Measurements from ENCODE around the gene EML3.

EML3 gene

DNA sequence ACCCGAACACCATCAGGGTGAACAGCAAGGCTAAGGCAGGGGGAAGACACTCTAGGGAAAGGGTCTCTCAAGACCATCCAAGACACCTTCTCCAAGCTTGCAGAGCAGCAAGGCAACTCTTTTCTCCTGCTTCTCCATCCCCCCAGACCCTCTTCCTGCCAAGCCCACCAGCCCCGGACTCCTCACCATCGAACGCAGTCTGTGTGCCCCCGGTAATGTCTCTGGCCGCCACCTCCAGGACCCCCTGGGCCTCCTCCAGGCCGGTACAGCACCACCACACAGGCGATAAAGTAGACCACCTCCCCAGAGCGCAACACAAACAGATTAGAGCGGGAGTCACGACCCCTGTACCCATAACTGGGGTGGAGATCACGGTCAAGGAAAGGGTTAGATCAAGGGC, 3.8 kb downstream of the EML3 start:
- H3K27ac Mint-ChIP-seq, result peak overlapping the region; percentile 52

DNA sequence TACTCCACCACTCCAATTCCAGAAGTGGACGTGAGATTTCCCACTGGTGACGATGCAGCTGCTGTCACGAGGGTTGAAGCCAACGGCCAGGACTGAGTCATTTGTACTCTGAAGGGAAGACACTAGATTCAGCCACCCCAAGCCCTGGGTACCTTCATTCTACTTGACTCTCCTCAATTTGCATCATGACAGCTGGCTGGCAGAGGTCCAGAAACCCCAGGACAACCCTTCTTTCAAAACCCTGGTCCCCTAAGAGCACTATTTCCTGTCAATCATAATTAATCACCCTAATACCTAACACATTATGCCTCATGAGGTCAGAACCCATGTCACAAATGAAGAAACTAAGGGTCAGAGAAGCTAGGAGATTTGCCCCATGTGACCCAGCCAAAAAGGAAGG, 4.9 kb downstream of the EML3 start:
- peak overlapping the region; percentile 71 for H3K27ac Mint-ChIP-seq
- peaks cover 92% of the 10 kb centered on the region for H3K36me3 Mint-ChIP-seq (ENCODE audit: low read depth)
- H3K4me1 Mint-ChIP-seq (ENCODE audit: low read depth), result peaks cover 66% of the 10 kb centered on the region
- H3K4me3 Mint-ChIP-seq, result no peak overlapping the region
- DNase-seq, result no peak
- H3K27me3 Mint-ChIP-seq, result no peaks in the 10 kb centered on the region
- H3K9me3 Mint-ChIP-seq, result no peaks in the 10 kb centered on the region

More for the DNA sequence above, 3.8 kb downstream of the EML3 start:
- Mint-ChIP-seq H3K36me3 (ENCODE audit: low read depth) (peaks cover 82% of the 10 kb centered on the region), H3K9me3 (no peaks in the 10 kb centered on the region), H3K4me1 (ENCODE audit: low read depth) (peaks cover 65% of the 10 kb centered on the region), H3K27me3 (no peaks in the 10 kb centered on the region), H3K4me3 (no peak overlapping the region)
- DNase-seq, result no peak

DNA sequence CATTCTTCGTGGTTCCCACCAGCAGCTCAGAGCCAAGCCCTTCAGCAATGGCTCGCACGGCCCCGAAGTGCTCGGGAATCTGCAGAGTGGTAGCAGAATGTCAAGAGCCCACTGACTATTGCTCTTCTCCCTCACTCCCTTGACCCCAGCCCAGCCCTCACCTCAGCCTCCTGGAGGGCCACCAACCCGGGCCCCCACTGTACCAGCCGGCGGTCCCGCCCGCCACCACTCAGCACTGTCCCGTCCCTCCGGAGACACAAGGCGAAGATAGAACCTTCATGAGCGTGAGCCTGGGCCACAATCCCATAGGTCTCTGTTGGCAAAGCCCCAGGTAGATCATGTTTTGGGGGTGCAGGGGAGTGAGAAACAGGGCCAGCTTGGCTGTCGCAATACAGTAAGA, 6.7 kb downstream of the EML3 start:
- Mint-ChIP-seq H3K4me3 (no peak overlapping the region), H3K4me1 (ENCODE audit: low read depth) (peaks cover 61% of the 10 kb centered on the region), H3K27me3 (no peaks in the 10 kb centered on the region), H3K9me3 (no peaks in the 10 kb centered on the region), H3K36me3 (ENCODE audit: low read depth) (peaks cover 91% of the 10 kb centered on the region), H3K27ac (peak overlapping the region; percentile 44)
- no peak for DNase-seq

GRCh38 chr11:62605467-62605866, 7.1 kb downstream of the EML3 start:
- Mint-ChIP-seq H3K36me3 (ENCODE audit: low read depth) (peaks cover 92% of the 10 kb centered on the region), H3K27me3 (no peaks in the 10 kb centered on the region), H3K4me3 (no peak overlapping the region), H3K4me1 (ENCODE audit: low read depth) (peaks cover 57% of the 10 kb centered on the region), H3K27ac (no peak overlapping the region), H3K9me3 (no peaks in the 10 kb centered on the region)
- no peak for DNase-seq

DNA sequence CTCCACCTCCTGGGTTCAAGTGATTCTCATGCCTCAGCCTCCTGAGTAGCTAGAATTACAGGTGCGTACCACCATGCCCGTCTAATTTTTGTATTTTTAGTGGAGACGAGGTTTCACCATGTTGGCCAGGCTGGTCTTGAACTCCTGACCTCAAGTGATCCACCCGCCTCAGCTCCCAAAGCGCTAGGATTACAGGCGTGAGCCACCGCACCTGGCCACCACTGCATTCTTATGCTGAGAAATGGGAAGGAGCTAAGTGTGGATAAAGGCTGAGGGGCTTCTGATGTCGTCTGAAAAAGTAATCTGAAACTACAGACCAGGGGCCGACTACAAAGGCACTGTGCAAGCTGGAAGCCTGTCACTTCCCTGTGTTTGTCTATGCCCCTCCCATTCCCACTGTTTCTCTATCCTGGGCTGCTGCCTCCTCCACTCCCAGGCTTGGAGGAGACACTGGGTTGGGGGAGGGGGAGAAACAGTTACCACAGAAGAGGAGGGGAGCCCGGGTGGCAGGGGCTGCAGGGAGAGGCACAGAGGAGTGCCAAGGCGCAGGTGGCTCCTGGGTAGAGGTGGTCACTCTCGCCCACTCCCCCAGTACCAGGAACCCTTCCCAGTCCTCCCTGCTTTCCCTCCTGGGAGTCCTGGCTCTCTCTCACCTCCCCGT, 8.0 kb downstream of the EML3 start:
- no peak overlapping the region for H3K27ac Mint-ChIP-seq
- H3K9me3 Mint-ChIP-seq, result no peaks in the 10 kb centered on the region
- peaks cover 92% of the 10 kb centered on the region for H3K36me3 Mint-ChIP-seq (ENCODE audit: low read depth)
- H3K4me1 Mint-ChIP-seq (ENCODE audit: low read depth), result peaks cover 55% of the 10 kb centered on the region
- no peaks in the 10 kb centered on the region for H3K27me3 Mint-ChIP-seq
- DNase-seq, result no peak
- no peak overlapping the region for H3K4me3 Mint-ChIP-seq

GRCh38 chr11:62603776-62604299, 8.7 kb downstream of the EML3 start:
- H3K9me3 Mint-ChIP-seq, result no peaks in the 10 kb centered on the region
- no peak for DNase-seq
- H3K4me1 Mint-ChIP-seq (ENCODE audit: low read depth), result peaks cover 55% of the 10 kb centered on the region
- H3K4me3 Mint-ChIP-seq, result no peak overlapping the region
- peak overlapping the region; percentile 58 for H3K27ac Mint-ChIP-seq
- no peaks in the 10 kb centered on the region for H3K27me3 Mint-ChIP-seq
- H3K36me3 Mint-ChIP-seq (ENCODE audit: low read depth), result peaks cover 92% of the 10 kb centered on the region

GRCh38 chr11:62603072-62603408, 9.5 kb downstream of the EML3 start:
- H3K27ac Mint-ChIP-seq, result peak overlapping the region; percentile 58
- no peaks in the 10 kb centered on the region for H3K27me3 Mint-ChIP-seq
- peak overlapping the region; percentile 47 for H3K4me3 Mint-ChIP-seq
- peaks cover 92% of the 10 kb centered on the region for H3K36me3 Mint-ChIP-seq (ENCODE audit: low read depth)
- DNase-seq, result no peak
- H3K9me3 Mint-ChIP-seq, result no peaks in the 10 kb centered on the region
- peaks cover 55% of the 10 kb centered on the region for H3K4me1 Mint-ChIP-seq (ENCODE audit: low read depth)

GRCh38 chr11:62602141-62603071, 10.2 kb downstream of the EML3 start:
- no peak for DNase-seq
- Mint-ChIP-seq H3K9me3 (no peaks in the 10 kb centered on the region), H3K4me1 (ENCODE audit: low read depth) (peaks cover 54% of the 10 kb centered on the region), H3K27me3 (no peaks in the 10 kb centered on the region), H3K27ac (peak overlapping the region; percentile 93), H3K36me3 (ENCODE audit: low read depth) (peaks cover 92% of the 10 kb centered on the region), H3K4me3 (peak overlapping the region; percentile 94)

GRCh38 chr11:62601372-62602140, 11.0 kb downstream of the EML3 start, which contains the start of gene MTA2:
TSS of gene MTA2 (minus strand) at chr11:62601865. CDS start at chr11:62601450, 415 bp downstream.
- H3K27ac Mint-ChIP-seq, result peak within 1 kb of the TSS; percentile 93
- H3K4me3 Mint-ChIP-seq, result peak within 1 kb of the TSS; percentile 94
- peaks cover 92% of the 10 kb centered on the region for H3K36me3 Mint-ChIP-seq (ENCODE audit: low read depth)
- H3K4me1 Mint-ChIP-seq (ENCODE audit: low read depth), result peaks cover 57% of the 10 kb centered on the region
- H3K9me3 Mint-ChIP-seq, result no peaks in the 10 kb centered on the region
- no peaks in the 10 kb centered on the region for H3K27me3 Mint-ChIP-seq
- peak; percentile 100 for DNase-seq

- no peaks in the 10 kb centered on the region for H3K27me3 Mint-ChIP-seq
- H3K27ac Mint-ChIP-seq, result peak overlapping the region; percentile 93
- DNase-seq, result no peak
- H3K9me3 Mint-ChIP-seq, result no peaks in the 10 kb centered on the region
- peak overlapping the region; percentile 94 for H3K4me3 Mint-ChIP-seq
- H3K4me1 Mint-ChIP-seq (ENCODE audit: low read depth), result peaks cover 54% of the 10 kb centered on the region
- H3K36me3 Mint-ChIP-seq (ENCODE audit: low read depth), result peaks cover 92% of the 10 kb centered on the region
Observed at GRCh38 chr11:62601122-62601371, 11.5 kb downstream of the EML3 start.

GRCh38 chr11:62600367-62601121, 12.0 kb downstream of the EML3 start:
- DNase-seq, result no peak
- Mint-ChIP-seq H3K4me3 (peak overlapping the region; percentile 94), H3K9me3 (no peaks in the 10 kb centered on the region), H3K27me3 (no peaks in the 10 kb centered on the region), H3K27ac (peak overlapping the region; percentile 93), H3K4me1 (ENCODE audit: low read depth) (peaks cover 55% of the 10 kb centered on the region), H3K36me3 (ENCODE audit: low read depth) (peaks cover 92% of the 10 kb centered on the region)

GRCh38 chr11:62599901-62600300, 12.7 kb downstream of the EML3 start:
- DNase-seq, result no peak
- no peaks in the 10 kb centered on the region for H3K9me3 Mint-ChIP-seq
- peak overlapping the region; percentile 93 for H3K27ac Mint-ChIP-seq
- peak overlapping the region; percentile 94 for H3K4me3 Mint-ChIP-seq
- H3K27me3 Mint-ChIP-seq, result no peaks in the 10 kb centered on the region
- peaks cover 92% of the 10 kb centered on the region for H3K36me3 Mint-ChIP-seq (ENCODE audit: low read depth)
- H3K4me1 Mint-ChIP-seq (ENCODE audit: low read depth), result peaks cover 58% of the 10 kb centered on the region

DNA sequence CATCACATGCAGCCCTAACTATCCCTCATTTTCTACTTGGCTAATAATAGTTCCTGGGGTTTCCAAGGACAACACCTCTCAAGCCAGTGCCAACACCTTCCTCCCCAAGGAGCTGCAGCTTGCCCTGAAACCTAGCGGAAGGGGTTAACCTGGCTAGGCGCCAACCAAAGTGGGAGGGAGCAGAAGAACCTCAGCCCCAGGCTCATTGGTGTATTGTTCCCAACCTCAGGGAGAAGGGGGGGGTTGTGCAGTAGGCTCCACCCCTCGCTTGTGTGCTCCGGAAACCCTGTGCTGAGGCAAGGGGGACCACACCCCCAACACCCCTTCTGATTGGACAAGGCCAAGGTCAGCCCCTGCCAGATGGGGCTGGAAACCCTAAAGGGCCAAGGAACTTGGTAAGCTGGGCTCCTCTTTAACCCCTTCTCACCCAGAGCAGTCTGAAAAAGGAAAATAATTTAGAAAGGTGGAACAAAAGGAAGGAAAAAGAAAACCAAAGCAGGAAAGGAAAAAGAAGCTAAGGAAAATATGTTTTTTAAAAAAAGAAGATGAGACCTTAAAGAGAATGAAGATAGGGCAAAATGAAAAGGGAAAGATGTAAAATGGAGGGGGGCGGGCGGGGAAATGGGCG, 13.4 kb downstream of the EML3 start:
- peak overlapping the region; percentile 93 for H3K27ac Mint-ChIP-seq
- H3K4me1 Mint-ChIP-seq (ENCODE audit: low read depth), result peaks cover 62% of the 10 kb centered on the region
- H3K9me3 Mint-ChIP-seq, result no peaks in the 10 kb centered on the region

More for the DNA sequence above, 13.4 kb downstream of the EML3 start:
- Mint-ChIP-seq H3K36me3 (ENCODE audit: low read depth) (peaks cover 92% of the 10 kb centered on the region), H3K4me3 (peak overlapping the region; percentile 94), H3K27me3 (no peaks in the 10 kb centered on the region)
- DNase-seq, result peak; percentile 92

Measured in activated T-cell treated with anti-CD3 and anti-CD28 coated beads, Interleukin-2, amount 50 U/mL, for 24 hours (primary cell).